ENCODE measurements around the gene SEC14L6.

The SEC14L6 gene

GRCh38 chr22:30486118-30486517 lies 60.4 kb downstream of the SEC14L6 start:
- no peak for FAIRE-seq
- no peak for TF ChIP-seq POLR2A (IDR thresholded peaks at IDR 0.05; ENCODE audit: low read depth, low read length)
- no peak for DNase-seq (ENCODE audit: insufficient read length, low spot score)

- DNase-seq (ENCODE audit: insufficient read length, low spot score), result peak; percentile 81
- no peak for FAIRE-seq
- no peak for TF ChIP-seq POLR2A (IDR thresholded peaks at IDR 0.05; ENCODE audit: low read depth, low read length)
Measured at GRCh38 chr22:30485362-30485988, 61.1 kb downstream of the SEC14L6 start.

GRCh38 chr22:30483169-30483568 lies 63.4 kb downstream of the SEC14L6 start:
- no peak for TF ChIP-seq POLR2A (IDR thresholded peaks at IDR 0.05; ENCODE audit: low read depth, low read length)
- DNase-seq (ENCODE audit: insufficient read length, low spot score) (no peak), FAIRE-seq (no peak)

GRCh38 chr22:30481711-30482110 lies 64.8 kb downstream of the SEC14L6 start:
- FAIRE-seq, result no peak
- DNase-seq (ENCODE audit: insufficient read length, low spot score), result no peak
- no peak for TF ChIP-seq POLR2A (IDR thresholded peaks at IDR 0.05; ENCODE audit: low read depth, low read length)

GRCh38 chr22:30479981-30480380 lies 66.6 kb downstream of the SEC14L6 start:
- no peak for TF ChIP-seq POLR2A (IDR thresholded peaks at IDR 0.05; ENCODE audit: low read depth, low read length)
- no peak for FAIRE-seq
- no peak for DNase-seq (ENCODE audit: insufficient read length, low spot score)

GRCh38 chr22:30474683-30475424 lies 71.7 kb downstream of the SEC14L6 start:
- TF ChIP-seq POLR2A (IDR thresholded peaks at IDR 0.05; ENCODE audit: low read depth, low read length), result no peak
- no peak for FAIRE-seq
- DNase-seq (ENCODE audit: insufficient read length, low spot score), result no peak

GRCh38 chr22:30474121-30474520 lies 72.4 kb downstream of the SEC14L6 start:
- no peak for TF ChIP-seq POLR2A (IDR thresholded peaks at IDR 0.05; ENCODE audit: low read depth, low read length)
- DNase-seq (ENCODE audit: insufficient read length, low spot score) (no peak), FAIRE-seq (no peak)

GRCh38 chr22:30472994-30473720 lies 73.4 kb downstream of the SEC14L6 start:
- DNase-seq (ENCODE audit: insufficient read length, low spot score) (no peak), FAIRE-seq (no peak)
- no peak for TF ChIP-seq POLR2A (IDR thresholded peaks at IDR 0.05; ENCODE audit: low read depth, low read length)

Measured in H54 (cell line).